ENCODE measurements around the gene HPGDS.
"Not testable (repeated sequence)": the region's sequence is repeated elsewhere in the genome, so short reads cannot be mapped to it uniquely, and the experiment has no call there.

Gene HPGDS

DNA sequence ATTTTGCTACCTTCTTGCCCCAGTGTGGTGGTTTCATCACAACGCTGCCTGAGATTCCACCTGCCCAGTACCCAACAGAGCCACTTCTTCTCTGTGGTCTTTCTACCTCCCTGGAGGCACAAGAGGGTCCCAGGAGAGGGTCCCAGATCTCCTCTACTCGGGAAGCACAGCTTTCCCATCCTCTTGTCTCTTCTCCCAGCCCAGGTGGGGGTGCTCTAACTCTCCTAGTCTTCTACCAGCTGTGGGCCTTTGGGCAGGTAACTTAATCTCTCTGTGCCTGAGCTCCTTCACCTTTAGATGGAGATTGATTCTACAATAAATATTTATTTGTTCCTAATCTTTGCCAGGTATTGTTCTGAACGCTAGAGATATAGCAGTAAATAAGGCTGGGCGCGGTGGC is 1.8 kb upstream of the HPGDS start:
- CTCF ChIA-PET, result interaction anchor here (0.7 kb wide), 1 partner anchor 46 kb away, joined by 3 read pairs; no protein-coding TSS in a partner anchor
- no peak overlapping the region for H3K27ac ChIP-seq
- POLR2A ChIA-PET (ENCODE audit: low non-redundant PET), result no interaction called here
- DNase-seq (ENCODE audit: low spot score), result no peak
- TF ChIP-seq, protein P1, sequence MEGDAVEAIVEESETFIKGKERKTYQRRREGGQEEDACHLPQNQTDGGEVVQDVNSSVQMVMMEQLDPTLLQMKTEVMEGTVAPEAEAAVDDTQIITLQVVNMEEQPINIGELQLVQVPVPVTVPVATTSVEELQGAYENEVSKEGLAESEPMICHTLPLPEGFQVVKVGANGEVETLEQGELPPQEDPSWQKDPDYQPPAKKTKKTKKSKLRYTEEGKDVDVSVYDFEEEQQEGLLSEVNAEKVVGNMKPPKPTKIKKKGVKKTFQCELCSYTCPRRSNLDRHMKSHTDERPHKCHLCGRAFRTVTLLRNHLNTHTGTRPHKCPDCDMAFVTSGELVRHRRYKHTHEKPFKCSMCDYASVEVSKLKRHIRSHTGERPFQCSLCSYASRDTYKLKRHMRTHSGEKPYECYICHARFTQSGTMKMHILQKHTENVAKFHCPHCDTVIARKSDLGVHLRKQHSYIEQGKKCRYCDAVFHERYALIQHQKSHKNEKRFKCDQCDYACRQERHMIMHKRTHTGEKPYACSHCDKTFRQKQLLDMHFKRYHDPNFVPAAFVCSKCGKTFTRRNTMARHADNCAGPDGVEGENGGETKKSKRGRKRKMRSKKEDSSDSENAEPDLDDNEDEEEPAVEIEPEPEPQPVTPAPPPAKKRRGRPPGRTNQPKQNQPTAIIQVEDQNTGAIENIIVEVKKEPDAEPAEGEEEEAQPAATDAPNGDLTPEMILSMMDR (conservative IDR thresholded peaks at IDR 0.05; ENCODE audit: low read depth), result no peak

DNA sequence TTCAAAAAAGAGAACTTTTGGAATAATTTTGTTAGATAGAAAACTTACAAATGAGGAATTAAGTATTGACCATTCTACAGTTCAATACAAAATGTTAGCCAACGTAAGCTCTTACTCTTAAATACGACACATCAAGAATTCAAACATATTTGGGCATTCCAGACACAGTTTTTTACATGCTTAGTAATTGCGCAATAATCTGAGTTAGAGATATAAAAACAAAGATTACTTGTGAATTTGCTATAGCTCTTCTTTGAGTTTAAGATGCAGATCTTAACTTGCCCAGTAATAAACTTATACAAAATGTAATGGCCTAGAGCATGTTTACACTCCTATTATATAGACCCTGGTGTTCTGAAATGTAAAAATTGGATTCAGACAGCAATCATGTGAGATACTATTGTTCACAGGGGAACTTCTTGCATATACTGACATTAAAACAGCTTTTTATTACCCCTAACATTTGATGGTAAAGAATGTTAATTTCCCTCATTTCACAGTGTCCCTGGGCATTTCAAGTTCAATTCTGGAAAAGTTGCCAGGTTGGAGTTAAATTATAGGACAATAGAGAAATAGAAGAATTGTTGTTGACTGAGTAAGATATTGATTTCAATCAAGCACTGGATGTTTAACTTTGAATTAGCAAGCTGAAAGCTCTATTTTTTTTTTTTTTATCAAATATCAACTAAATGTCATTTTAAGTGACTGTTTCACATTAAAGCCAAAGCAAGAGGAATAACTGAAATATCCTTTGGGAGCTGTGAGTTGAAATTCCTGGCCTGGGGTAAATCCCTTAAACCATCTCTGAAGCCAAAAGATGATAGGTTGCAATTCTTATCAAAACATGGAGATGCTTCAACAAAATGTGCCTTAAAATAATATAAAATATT is 910 bp downstream of the HPGDS start:
- no peak for DNase-seq (ENCODE audit: low spot score)
- POLR2A ChIA-PET (ENCODE audit: low non-redundant PET), result no interaction called here
- TF ChIP-seq, protein P1 (conservative IDR thresholded peaks at IDR 0.05; ENCODE audit: low read depth), result no peak
- no peak overlapping the region for H3K27ac ChIP-seq
- CTCF ChIA-PET, result no interaction called here

DNA sequence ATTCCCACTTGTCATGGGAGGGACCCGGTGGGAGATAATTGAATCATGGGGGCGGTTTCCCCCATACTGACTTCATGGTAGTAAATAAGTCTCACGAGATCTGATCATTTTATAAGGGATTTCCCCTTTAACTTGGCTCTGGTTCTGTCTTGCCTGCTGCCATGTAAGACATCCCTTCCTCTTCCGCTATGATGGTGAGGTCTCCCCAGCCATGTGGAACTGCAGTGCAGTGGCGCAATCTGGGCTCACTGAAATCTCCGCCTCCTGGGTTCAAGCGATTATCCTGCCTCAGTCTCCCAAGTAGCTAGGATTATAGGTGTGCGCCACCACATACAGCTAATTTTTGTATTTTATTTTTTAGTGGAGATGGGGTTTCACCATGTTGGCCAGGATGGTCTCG is 2.9 kb downstream of the HPGDS start:
- no peak overlapping the region for H3K27ac ChIP-seq
- ChIA-PET POLR2A (ENCODE audit: low non-redundant PET) (no interaction called here), CTCF (no interaction called here)
- DNase-seq (ENCODE audit: low spot score), result no peak
- TF ChIP-seq, protein P1 (conservative IDR thresholded peaks at IDR 0.05; ENCODE audit: low read depth), result no peak

DNA sequence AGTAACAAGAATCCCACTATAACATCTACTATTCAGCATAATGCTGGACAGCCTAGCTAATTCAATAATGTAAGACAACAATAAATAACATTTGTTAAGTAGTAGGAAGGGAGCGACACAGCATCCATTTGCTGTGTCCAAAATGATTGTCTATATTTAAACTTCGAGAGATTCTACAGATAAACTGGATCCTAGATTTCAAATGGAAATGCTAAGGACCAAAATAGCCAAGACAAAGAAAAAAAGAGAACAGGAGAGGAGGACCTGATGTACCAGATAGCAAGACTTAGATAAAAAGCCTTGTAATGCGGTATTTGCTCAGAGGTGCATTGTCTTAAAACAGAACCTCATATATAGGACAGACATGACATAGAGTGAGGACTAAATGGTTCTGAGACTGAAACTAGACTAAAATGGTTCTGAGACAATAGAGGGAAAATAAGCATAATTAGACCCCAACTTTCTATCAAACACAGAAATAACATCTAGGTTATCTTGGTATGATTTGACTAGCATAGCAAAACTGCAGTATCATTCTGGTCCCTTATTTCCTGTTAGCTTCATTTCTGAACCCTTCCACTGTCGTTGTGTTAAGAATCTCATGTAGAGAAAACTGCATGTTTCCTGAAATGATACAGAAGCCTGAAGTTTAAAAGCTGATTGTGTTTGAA is 3.8 kb downstream of the HPGDS start:
- no peak for DNase-seq (ENCODE audit: low spot score)
- H3K27ac ChIP-seq, result no peak overlapping the region
- POLR2A ChIA-PET (ENCODE audit: low non-redundant PET), result no interaction called here
- CTCF ChIA-PET, result interaction anchor here (0.7 kb wide), 2 partner anchors 83 to 347 kb away, joined by 3 to 4 read pairs; no protein-coding TSS in a partner anchor
- TF ChIP-seq, protein P1 (conservative IDR thresholded peaks at IDR 0.05; ENCODE audit: low read depth), result no peak

DNA sequence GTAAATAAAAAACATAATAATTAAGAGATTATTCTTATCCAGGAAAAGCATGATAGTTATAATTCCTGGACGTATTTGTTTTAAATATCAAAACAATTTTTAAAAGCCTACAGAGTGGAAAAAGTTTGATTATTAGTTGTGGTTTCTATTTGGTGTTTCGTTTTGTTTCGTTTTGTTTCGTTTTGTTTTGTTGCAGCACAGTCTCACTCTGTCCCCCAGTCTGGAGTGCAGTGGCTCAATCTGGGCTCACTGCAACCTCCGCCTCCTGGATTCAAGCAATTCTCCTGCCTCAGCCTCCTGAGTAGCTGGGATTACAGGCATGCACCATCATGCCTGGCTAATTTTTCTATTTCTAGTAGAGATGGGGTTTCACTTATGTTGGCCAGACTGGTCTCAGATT is 5.8 kb downstream of the HPGDS start:
- DNase-seq (ENCODE audit: low spot score); POLR2A ChIA-PET (ENCODE audit: low non-redundant PET); H3K27ac ChIP-seq: not testable (repeated sequence)
- CTCF ChIA-PET, result interaction anchor here (0.6 kb wide), 1 partner anchor 518 kb away, joined by 3 read pairs; no protein-coding TSS in a partner anchor

DNA sequence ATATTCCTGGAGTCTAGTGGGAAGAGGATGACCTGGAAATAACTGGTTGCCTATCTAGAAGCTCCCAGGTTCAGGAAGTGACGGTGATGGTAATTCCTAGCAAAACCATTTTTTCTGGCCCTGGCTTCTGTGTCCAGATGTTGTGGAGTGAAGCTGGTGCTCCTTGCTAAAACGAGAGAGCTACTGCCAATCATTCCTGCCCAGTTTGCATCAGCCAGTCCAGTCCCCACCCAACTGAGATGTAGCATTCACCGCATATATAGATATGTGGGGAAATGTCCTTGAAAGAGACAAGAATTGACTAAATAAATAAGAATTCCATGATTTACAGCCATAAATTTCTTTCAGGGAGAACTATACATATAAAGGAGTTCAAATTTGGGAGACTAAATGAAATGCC is 6.3 kb downstream of the HPGDS start:
- ChIA-PET CTCF (no interaction called here), POLR2A (ENCODE audit: low non-redundant PET) (no interaction called here)
- TF ChIP-seq, protein P1 (conservative IDR thresholded peaks at IDR 0.05; ENCODE audit: low read depth), result no peak

DNA sequence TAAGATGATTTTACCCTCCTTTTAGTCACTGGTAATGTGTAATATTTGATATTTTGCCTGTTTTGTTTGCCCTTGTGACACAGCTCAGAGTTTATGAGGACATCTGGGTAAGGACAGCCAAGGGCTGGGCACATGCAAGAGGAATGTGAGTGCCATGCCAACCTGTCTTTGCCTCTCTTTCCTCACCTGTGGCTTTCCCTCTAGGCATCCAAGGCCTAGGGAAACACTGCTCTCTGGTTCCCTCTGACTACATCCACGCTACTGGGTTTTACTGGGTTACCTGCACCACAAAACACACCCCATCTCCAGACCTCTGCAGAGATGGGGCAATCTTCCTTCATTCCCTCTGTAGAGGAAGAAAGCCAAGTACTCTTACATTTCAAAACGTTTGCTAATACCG is 7.7 kb downstream of the HPGDS start:
- DNase-seq (ENCODE audit: low spot score), result no peak
- CTCF ChIA-PET, result no interaction called here
- no peak overlapping the region for H3K27ac ChIP-seq
- POLR2A ChIA-PET (ENCODE audit: low non-redundant PET), result no interaction called here
- TF ChIP-seq, protein P1 (conservative IDR thresholded peaks at IDR 0.05; ENCODE audit: low read depth), result no peak

More for the DNA sequence above, 6.3 kb downstream of the HPGDS start:
- no peak for DNase-seq (ENCODE audit: low spot score)
- no peak overlapping the region for H3K27ac ChIP-seq

Measured in RWPE1 (cell line).